HG03159 (cell line): ENCODE measurements around the gene CLUH.
A peak's percentile ranks its signal among the peaks of the same experiment; 100 is the strongest.

Experiments used
- ATAC-seq: cut with Tn5 transposase; IDR thresholded peaks from one replicate; pipeline ENCODE4 v1.9.1; 2021; ENCODE audit warnings: mild to moderate bottlenecking, moderate library complexity; ENCODE audit not compliant: unreplicated experiment

CLUH gene

DNA sequence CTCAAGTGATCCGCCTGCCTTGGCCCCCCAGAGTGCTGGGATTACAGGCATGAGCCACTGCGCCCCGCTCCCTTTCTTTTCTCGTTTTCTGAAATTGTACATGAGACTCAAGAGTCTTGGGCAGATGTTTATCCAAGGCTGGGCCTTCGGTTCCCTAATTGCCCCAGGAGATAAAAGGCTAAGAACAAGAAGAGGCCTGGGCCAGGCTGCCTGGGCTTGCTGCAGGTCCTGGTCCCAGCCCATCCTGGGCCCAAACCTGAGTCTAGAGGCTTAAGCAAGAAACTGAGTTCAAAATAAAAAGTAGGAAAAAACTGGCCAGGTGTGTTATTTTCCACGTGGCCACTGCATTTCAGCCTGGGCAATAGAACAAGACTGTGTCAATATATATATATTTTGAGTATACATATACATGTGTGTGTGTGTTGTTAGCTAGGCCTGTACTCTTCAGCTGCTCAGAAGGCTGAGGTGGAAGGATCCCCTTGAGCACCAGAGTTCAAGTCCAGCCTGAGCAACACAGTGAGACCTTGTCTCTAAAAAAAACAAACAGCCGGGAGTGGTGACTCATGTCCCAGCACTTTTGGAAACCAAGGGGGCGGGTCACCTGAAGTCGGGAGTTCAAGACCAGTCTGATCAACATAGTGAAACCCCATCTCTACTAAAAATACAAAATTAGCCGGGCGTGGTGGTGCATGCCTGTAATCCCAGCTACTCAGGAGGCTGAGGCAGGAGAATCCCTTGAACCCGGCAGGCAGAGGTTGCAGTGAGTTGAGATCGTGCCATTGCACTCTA, 6.8 kb upstream of the CLUH start:
- ATAC-seq = no peak

DNA sequence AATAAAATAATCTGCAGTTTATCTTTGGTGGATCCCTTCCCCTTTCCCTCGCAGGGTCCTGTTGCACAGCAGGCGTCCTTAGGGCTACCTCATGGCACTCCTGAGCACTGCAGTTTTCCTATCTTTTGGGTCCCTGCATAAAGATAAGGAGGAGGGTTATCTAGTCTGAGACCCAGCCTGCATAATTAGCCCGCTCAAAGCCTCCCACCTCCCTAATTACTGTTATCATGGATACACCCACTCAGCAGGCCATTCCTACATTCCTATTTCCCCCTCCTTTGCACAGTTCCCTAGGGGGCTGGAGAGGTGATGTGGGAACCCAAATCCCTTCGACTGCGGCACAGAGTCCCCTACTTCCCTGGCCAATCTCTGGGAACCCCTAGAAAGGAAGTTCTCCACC, 5.1 kb upstream of the CLUH start:
- no peak for ATAC-seq

DNA sequence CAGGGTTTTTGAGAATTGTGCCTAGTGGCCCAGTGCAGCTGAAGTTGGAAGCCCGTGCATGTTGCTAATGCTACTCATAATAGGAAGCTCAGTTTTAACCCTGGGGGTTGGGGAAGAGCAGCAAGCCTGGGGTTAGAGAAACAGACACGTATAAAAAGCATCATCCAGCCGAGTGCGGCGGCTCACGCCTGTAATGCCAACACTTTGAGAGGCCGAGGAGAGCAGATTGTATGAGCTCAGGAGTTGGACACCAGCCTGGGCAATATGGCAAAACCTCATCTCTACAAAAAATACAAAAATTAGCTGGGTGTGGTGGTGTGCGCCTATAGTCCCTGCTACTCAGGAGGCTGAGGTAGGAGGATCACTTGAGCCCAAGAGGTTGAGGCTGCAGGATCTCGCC, 2.3 kb upstream of the CLUH start:
- no peak for ATAC-seq

DNA sequence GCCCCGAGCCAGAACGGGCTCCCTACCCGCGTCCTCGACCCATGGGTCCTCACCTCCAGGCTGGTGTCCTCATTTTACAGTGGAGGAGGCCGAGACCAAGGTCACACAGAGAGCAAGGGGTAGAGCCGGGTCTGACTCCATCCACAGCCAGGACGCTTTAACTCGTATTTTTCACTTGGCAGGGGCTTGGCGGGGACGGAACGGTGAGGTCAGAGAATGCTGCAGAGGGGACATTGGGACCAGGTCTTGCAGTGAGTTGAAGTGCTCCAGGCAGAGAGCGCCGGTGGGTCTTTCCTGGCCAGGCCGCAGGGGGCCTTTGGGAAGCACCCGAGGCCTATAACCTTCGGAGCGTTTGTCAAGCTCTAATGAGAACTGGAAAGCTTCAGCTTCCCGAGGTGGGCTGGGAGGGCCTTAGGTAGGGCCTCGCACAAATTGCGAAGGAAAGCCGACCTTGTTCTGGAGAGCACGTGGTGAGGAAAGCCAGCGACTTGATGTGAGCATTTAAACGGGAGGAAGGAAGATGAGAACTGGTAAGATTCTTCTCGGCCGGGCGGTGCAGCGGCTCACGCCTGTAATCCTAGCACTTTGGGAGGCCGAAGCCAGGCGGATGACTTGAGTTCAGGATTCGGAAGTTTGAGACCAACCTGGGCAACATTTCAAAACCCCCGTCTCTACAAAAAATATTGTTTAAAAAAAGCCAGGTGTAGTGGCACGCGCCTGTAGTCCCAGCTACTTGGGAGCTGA, 908 bp upstream of the CLUH start:
- no peak for ATAC-seq

DNA sequence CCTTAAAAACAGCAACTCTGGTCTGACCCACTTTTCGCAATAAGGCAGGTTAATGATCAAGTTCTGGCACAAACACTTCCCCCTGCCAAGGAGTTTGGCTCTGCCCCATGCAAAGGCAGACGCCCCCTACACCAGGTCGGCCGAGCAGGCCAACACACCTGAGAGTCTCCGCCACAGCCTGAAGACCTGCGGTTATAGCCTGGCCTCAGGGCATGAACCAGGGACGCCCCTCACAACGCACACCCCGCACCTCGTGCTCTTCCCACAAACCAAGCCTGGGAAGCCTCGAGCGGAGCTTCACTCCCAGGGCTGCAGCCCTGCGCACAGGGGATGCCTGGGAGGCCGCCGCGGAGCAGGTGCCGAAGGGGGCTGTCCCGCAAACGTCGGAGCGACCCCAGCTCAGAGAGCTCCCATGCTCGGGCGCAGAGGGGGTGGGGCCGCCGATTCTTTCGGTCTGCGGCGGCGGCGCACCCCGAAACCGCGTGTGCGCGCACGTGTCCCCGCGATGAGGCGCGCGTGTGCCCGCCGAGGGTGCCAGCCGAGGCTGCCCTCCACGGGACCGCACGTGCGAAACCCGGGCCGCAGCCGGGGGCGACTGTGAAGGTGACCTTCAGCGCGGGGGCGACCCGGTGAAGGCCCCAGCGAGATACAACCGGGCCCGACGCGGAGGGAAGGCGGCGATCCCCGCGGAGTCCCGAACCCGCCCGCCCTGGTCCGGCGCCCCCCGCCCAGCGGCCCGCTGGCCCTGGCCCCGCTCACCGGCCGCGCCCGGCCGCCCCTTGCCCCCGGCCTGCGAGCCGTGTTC, 559 bp downstream of the CLUH start:
- peak; percentile 14 for ATAC-seq

DNA sequence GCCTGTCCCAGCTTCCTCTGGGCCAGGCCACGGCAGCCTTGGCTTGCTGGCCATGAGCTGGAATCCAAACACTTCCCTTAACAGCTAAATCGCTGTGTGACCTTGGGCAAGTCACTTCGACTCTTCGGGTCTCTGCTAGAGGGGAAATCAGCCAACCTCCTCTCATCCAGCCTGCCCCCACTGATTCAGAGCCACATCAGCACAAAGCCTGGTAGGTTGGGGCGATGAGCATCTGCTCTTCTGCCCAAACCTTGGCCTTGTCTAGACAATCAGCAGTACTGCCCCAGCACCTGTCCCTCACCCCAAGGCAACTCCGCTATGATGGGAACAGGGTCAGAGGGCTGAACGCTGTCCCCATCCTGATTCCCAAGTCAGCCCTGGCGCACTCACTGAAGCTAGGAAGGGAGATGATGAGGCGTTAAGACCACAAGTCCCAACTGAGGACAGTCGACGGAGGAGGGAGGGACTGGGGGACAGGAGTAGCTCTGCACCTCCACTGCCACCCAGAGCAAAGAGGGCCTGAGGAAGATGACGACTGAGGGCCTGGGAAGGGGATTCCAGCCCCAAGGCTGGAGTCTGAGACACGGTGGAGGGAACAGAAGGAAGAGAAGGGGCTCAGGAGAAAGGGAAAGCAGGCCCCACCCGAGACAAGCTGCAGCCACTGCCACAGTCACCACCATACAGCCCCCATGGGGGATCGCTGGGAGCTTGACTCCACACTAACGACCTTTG, 1.3 kb downstream of the CLUH start:
- ATAC-seq = peak; percentile 2

DNA sequence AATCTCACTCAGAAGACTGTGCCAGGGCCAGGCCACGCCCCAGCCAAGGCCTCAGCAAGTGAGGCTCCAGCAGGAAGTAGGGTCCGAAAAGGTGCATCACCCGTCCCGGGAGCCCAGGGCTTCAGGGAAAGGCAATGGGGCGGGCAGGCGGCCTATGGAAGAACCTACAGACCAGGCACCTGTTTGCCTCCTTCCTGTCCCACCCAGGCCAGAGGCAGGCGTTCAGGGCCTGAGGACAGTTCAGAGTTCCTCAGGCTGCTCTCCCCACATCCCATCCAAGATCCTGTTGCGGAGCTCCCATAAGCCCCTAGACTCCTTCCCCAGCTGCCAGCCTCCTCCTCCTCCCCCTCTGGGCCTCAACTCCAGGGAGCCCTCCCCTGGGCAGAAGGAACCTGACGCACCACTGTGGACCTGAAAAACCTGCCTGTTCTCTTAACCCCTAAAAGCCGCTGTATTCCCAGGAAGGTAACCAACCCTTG, 2.3 kb downstream of the CLUH start:
- ATAC-seq = no peak

DNA sequence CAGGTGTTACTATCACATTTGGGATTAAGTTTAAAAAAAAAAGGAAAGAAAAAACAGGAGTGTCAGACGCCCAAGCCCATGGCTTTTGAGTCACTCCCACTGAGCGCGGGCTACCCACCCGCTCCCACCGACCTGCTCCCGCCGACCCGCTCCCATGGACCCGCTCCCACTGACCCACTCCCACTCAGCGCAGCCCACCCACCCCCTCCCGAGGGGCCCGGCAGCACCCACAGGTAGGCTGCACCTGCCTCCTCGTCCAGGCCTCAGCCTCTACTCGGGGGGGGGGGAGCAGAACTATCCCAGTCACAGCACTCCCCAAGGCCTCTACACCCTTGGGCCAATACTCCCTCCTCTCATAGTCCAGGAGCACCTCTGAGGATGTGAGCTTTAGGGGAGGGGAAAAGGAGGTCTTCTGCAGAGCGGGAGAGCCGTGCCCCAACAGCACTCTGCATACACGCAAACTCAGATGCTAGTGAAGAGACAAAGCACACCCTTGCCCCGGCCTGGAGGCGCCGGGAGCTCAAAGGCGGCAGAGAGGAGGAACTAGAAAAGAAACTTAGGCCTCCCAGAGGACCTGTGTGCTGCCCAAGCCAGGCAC, 2.9 kb downstream of the CLUH start:
- no peak for ATAC-seq

DNA sequence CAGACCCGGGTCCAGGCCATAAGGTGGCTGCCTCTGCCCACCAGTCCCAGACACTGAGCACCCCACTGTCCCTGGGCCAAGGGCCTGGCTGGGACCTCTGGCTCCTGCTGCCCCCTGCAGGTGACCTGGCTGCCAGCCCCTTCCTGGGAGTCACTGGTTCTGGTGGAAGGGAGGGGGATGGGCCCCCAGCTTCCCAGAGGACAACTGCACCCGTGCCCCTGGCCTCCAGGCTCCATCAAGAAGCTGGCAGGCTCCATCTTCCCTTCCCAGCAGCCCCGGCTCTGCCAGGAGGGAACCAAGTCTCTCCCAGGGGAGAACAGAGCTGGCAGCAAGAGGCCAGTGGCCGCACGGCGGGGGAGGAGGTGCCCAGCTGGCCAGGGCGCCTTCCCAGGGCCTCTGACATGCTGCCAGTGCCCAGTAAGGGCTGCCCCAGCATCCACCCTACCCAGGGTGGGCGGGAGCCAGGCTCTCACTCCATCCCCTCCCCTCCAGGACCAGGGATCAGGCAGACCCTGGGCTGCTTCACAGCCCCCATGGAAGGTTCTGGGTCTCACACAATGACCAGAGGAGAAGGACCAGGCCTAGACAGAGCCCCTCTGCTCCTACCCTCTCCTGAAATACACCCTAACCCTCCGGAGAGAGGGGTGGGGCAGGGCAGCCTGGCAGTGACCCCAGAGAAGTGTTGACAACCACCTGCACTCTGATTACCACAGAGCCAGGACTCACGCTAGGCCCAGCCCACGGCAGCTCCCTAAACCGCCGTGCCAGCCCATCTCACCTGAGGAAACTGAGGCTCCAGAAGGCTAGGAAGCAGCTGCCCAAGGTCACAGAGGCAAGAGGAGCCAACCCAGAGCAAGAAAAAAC, 3.6 kb downstream of the CLUH start:
- no peak for ATAC-seq

DNA sequence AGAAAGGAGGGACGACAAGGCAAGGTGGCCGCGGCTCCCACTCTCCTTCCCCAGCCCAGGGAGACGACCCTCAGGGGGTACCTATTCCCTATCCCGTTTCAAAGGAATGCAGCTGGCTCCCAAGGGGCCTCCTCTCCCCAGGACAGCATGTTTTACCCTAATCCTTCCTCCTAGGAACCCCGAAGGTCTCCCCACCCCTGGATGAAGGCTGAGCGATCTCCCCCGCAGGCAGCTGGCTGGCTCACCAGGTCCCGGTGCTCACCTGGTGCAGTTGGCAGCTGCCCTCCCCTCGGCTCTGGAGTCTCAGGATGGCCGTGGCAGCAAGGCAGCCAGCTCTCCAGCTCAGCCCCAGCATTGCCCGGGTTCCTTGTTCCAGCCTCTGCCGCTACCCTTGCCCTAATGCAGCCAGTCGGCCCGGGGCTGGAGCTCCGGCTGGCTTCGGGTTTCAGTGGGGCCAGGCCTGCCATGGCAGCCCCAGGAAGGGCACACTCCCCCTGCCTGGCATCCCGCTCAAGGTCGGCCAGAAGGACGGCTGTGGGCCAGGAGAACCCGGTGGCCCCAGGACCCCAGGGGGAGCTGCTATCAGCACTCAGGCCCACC, 4.6 kb downstream of the CLUH start:
- ATAC-seq = no peak

DNA sequence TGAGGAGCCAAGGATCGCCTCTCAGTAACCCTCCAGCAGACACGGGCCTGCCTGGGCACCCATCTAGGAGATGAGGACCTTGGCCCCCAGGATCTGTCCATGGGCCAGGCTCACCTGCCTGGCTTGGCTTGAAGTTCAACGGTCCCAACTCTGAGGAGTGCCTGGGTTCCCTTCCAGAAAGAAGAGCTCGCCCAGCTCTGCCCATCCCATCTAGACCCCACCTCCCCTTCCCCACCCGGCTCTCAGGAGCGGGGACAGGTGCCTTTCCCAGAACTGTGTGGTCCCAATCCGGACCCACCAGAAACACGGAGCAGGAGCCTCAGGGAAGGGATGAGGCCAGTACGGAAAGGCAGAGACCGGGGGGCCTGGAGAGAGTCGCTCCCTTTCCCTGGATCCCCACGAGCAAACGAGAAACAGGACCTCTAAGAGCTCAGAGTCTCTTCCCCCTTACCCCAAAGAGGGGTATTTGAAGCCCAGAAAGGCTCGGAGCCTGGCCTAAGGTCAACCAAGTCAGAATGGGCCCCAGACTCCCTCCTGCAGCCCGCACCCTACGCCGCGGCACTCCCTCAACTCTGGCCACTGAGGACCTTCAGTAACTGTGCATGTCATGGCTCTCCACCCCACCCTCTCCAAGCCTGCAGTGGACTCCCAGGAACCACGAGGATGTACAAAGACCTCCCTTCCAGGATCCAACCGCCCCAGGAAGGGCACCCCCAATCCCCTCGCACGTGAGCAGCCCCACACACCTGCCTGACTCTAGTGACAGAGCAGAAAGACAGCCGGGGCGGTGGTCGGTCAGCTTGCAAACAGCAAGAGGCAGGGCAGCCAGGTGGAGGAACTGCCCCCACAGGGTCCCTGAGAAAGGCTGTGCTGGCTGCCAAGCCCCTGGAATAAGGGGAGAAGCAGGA, 5.4 kb downstream of the CLUH start:
- ATAC-seq = no peak

DNA sequence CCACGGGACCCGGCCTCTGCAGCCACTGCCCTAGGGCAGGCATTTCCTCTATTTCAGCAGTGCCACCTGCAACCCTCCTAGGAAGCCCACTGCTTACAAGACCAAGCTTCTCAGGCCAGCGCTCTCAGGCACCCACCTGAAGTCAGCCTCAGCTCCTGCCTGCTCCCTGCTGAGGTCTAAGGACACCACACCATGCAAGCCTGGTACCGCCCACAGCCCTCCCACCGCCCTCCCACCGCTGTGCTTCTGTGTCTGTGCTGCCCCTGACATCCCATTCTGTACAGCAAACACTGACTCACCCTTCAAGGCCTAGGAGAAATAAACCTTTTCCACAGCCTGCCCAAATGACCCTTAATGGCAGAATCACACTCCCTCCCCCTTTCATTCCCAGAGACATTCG, 6.3 kb downstream of the CLUH start:
- no peak for ATAC-seq

DNA sequence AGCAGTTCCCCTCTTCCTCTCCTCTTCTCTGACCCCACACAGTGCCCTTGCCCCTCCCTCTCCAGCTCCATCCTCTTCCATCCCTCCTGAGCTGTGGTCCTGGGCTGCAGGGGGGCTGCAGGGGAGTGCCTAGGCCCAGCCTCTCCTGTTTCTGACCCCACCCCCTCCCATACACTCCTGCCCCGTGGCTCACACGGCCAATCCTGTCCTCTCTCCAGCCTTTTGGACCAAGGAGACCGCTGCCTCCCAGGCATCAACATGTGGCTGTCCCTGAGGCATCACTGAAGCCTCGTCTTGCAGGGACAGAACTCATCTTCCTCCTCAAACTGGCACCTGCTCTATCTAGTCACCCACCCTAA, 6.7 kb downstream of the CLUH start:
- ATAC-seq = no peak

DNA sequence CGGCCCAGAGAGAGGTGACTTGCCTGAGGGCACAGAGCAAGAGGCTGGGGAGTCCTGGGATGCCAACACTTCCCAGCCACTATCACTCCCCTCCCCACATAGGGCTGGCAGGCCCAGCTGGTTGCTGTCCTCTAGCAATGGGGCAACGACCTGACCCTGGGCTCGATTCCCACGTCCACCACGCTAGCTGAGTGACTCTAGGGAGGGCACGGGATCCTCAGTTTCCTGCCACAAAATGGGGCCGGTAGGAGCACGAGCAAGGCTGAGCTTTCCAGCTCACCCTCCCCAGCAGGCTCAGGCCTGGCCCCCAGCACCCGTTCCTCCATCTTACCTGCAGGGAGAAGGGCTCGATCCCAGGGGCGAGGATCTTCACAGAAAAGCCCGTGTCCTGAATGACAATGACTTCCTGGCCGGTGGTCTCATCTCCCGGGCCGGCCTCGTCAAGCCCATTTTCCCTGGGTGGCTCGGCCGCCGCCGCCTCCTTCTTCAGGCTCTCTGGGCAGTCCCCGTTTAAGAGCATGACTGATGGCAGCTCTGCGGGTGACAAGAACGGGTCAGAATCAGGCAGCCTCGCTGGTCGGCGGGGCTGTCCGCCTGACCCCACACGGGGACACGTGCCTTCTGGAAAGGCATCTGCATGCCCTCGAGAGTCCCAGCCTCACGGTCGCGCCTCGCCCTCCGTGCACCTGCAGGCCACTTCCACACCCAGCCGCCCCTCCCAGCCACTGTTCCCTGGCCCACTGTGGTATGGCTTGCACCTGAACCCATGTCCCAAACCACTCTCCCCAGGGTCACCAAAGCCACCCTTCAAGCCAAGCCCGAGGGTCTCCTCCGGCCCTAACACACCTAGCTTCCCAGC, 7.3 kb downstream of the CLUH start:
- ATAC-seq = no peak

DNA sequence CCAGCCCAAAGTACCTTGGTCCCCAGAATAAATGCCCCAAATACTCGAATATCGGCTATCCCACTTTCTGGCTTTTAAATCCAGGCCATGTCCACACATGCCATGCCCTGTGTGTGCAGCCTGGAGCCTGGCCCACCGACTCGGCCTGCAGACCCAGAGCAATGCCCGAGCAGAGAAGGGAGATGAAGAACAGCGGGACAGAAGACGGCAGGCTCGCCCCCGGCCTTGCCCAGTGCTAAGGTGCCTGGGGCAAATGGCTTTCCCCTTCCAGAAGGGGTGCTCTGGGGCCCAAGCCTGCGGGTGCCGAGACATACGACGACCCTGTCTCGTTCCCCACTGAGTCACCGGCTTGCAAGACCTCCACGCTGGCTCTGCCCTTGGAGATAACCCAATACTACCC, 8.0 kb downstream of the CLUH start:
- no peak for ATAC-seq

DNA sequence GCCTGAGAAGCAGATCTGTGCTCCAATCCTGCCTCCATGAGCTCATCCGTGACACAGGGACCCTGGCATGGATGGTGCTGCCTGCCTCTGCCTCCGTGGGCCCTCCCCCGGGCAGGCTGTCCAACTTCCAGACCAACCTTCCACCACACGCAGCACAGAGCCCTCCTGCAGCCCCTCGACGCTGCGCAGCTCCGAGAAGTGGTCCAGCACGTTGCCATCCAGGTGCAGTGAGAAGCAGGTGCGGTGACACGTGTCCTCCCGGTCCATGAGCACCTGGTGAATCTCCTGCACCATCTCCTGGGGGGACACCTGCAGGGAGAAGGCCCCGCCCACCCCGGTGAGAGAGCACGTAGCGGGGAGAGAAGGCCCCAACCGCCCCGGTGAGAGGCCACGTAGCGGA, 8.4 kb downstream of the CLUH start:
- no peak for ATAC-seq

DNA sequence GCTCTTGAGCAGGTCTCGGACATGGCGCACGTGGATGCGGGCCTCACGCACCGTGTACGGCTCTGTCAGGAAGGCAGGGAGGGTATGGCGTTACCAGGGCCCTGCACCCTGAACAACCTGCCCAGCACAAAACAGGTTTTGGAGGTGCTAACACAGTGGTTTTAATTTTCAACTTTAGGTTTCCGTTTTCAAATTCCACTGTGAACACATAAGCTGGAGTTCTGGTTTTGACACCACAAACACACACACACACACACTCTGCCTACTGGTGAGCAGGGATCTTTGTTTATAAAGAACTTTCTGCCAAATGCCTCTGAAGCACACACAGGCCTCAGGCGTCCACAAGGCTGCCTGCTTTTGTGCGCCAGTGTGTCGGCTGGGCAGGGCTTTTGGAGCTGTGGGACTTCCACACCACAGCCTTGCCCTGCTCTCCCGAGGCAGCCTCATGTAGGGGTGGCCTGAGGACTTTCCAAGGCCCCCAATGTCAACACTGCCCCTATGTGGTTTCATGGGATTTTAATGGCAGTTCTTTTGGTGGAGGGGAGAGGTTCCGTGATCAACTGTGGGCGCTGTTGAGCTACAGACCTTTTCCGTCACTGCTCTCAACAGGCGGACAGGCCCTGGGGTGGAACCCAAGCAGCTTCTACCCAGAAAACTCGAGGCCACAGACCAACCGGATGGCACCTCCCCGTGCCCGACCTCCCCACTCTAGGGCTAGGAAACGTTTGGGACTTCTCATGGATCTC, 9.4 kb downstream of the CLUH start:
- no peak for ATAC-seq
